Measurements from ENCODE around the gene C2orf76. TPM values are rescaled to one million over a fixed set of nuclear protein-coding genes. Genes with fewer than 3 reads are reported as not detected.
"Not testable (repeated sequence)": the region's sequence is repeated elsewhere in the genome, so short reads cannot be mapped to it uniquely, and the experiment has no call there.

The C2orf76 gene
- 10 to 100 TPM in 1 of 2 donors, 1 to 10 TPM in 1; 9.9 to 11.5 TPM for total RNA-seq
- long read RNA-seq, partial matches to known transcripts, result 0 of 1 reads
- long read RNA-seq, other reads (novel, unspliced or antisense), result 1 of 1 reads

- intact Hi-C loops (cut with DNase I), result no loop called here
- peak; percentile 98 to 99 for ATAC-seq
- peak; percentile 95 for DNase-seq
Measured at GRCh38 chr2:119366649-119367471, at the start of gene C2orf76, which contains the start of gene DBI. C2orf76 (minus strand) TSS chr2:119366834; CDS start chr2:119339959, 26,875 bp downstream. DBI (plus strand) TSS chr2:119366977; CDS start chr2:119367052, 75 bp downstream.

DNA sequence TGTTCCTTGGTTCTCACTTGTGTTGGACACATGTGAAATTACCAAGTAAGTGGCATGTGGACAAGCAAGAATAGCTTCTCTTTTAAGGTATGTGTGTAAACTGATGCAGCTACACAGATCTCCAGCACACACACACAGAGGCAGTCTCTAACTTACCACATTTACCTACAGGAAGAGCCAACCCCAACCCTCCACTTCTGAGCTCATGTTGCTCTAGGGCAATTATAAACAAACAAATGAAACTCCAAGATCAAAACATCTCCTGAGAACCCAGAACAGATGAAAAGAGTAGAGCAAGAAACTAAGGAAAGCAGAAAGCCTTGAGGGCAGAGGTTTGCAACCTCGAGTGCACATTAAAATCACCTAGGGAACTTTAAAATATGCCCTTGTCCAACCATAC is 49.0 kb upstream of the C2orf76 start:
- no peak for ATAC-seq
- no peak for DNase-seq
- intact Hi-C loops (cut with DNase I), result no loop called here

DNA sequence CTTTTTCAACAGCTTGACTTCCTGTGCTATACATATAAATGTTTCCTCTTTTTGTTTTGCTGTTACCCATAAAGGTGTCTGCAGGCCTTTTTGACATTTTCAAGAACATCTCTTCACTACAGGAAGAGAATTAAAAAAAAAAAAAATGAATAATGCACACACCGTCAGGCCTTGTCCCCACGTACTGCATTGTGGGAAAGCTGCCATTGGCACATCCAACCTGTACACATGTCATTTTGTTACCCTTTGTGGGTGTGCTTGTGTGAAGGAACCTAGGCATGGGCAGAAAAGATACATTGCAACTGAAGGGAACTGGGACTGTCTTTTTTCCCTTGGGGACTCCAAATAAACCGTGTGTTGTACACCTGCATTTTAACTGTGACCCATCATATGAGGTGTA is 48.3 kb upstream of the C2orf76 start:
- ATAC-seq (no peak), DNase-seq (no peak)
- intact Hi-C loops (cut with DNase I), result no loop called here

- intact Hi-C loops (cut with DNase I), result loop anchor here (5.0 kb wide), 3 partner anchors 68 to 253 kb away; no protein-coding TSS in a partner anchor
- ATAC-seq (no peak), DNase-seq (no peak)
Measured at GRCh38 chr2:119409506-119409905, 42.9 kb upstream of the C2orf76 start.

- DNase-seq (no peak), ATAC-seq (peak; percentile 30 to 46)
- intact Hi-C loops (cut with DNase I), result loop anchor here (5.0 kb wide), 3 partner anchors 69 to 254 kb away; no protein-coding TSS in a partner anchor
Measured at GRCh38 chr2:119408221-119408619, 41.6 kb upstream of the C2orf76 start.

DNA sequence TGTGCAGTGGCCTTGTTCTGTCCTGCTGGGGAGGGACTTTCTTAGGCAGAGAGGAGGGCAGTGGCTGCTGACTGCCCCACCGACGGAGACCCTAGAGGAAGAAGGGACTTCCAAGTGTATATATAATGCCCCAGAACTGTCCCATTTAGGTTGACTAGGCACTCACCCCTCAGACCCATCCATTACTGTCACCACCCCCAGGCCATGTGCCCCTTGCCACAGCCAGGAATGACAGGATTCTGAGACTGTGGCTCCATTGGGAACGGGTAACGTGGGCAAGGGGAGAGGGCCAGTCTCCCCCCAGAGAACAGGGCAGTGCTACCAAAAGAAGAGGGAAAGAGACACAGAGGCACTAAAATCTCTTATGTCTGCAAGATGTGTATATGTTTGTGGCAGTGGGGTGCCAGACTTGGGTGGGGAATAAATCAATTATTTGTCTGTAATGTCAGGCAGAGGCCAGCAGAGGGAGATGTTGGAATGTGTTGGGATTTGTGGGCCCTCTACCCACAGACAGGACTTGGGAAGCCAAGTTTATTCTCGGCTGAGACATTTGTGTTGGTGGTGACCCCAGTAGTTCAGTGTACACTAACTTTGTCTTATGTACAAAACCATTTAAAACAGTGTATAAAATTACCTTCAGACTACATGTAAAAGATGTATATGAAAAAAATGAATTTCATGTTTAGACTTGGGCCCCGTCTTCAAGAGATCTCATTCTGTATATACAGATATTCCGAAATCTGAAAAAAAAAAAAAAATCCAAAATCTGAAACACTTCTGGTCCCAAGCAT is 41.0 kb upstream of the C2orf76 start:
- intact Hi-C loops (cut with DNase I), result loop anchor here (1.0 to 5.0 kb wide), 4 partner anchors 69 to 255 kb away; no protein-coding TSS in a partner anchor
- no peak for DNase-seq

GRCh38 chr2:119405151-119405550 is 38.5 kb upstream of the C2orf76 start:
- no peak for ATAC-seq
- DNase-seq, result no peak
- intact Hi-C loops (cut with DNase I), result loop anchor here (5.0 kb wide), 3 partner anchors 72 to 257 kb away; no protein-coding TSS in a partner anchor

More for the DNA sequence above, 41.0 kb upstream of the C2orf76 start:
- ATAC-seq, result peak; percentile 79 to 81

DNA sequence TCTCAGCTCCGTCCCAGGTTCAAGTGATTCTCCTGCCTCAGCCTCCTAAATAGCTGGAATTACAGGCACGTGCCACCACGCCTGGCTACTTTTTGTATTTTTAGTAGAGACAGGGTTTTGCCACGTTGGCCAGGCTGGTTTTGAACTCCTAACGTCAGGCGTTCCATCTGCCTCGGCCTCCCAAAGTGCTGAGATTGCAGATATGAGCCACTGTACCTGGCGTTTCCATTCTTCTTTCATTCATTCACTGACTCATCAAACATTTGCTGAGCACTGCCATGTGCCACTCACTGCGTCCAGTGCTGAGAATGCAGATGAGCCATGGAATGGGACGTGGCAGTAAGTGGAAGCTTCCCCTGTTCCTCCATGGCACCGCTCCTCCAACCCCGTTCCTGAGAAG is 37.0 kb upstream of the C2orf76 start:
- DNase-seq; ATAC-seq; intact Hi-C loops (cut with DNase I): not testable (repeated sequence)

DNA sequence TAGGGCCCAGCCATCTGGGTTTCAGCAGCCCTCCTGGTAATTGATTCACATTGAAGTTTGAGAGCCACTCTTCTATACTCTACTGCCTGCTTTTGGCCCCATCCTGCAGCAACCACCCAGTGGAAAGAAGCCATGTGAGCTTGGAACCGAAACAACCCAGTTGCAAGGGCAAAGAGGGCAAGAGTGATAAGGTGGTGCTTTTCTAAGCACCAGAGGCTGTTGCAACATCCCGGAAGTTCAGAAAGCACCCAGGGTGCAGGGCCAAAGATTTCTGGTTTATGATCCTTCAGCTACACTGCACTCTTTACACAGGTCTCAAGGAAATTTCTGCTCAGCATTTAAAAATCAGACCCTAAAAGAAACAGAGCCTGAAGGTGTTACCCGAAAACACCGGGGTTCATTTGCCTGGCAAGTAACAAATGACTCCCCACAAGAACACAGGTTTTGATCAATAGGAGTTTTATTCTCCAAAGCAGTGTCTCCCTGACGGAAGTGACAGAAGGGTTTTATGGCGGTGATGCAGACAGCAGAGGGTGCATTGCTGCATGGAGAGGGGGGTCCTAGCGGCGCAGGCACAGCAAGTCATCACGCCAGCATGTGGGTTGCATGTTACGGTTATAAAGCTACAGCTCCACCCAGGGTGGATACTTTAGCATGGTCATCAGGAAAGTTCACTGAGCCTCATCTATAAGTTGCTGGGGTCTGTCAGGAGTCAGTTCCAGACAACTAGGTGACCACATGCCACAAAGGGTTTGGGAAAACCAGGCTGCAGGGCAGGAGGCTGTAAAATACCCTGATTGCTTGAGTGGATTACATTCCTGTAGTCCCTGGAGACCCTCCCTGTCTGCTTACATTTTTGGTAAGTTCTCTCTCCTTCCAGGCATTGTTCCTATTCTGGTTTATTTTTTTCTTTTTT is 36.3 kb upstream of the C2orf76 start:
- DNase-seq, result no peak
- ATAC-seq, result peak; percentile 69 to 84
- intact Hi-C loops (cut with DNase I), result no loop called here

DNA sequence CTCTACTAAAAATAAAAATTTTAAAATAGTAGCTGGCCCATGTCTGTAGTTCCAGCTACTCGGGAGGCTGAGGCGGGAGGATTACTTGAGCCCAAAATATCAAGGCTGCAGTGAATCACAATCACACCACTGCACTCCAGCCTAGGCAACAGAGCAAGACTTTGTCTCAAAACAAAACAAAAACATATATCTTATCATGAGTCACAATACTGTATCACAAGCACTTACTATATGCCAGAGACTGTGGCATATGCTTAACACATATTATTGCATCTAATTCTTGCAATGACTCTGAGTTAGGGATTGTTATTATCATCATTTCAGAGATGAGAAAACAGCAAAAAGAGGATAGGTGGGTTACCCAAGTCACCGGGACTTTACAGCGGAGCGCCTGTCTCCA is 35.5 kb upstream of the C2orf76 start:
- intact Hi-C loops (cut with DNase I), result no loop called here
- DNase-seq (no peak), ATAC-seq (no peak)

- no peak for DNase-seq
- ATAC-seq, result no peak
- intact Hi-C loops (cut with DNase I), result loop anchor here in 1 of 2 donors (5.0 kb wide), 1 partner anchor 85 kb away; no protein-coding TSS in a partner anchor
Measured at GRCh38 chr2:119397196-119397595, 30.6 kb upstream of the C2orf76 start.

GRCh38 chr2:119393971-119394748 is 27.5 kb upstream of the C2orf76 start:
- DNase-seq (no peak), ATAC-seq (no peak)
- intact Hi-C loops (cut with DNase I), result no loop called here

- DNase-seq (peak; percentile 70), ATAC-seq (peak; percentile 58 to 62)
- intact Hi-C loops (cut with DNase I), result no loop called here
Measured at GRCh38 chr2:119389615-119390306, 23.1 kb upstream of the C2orf76 start.

DNA sequence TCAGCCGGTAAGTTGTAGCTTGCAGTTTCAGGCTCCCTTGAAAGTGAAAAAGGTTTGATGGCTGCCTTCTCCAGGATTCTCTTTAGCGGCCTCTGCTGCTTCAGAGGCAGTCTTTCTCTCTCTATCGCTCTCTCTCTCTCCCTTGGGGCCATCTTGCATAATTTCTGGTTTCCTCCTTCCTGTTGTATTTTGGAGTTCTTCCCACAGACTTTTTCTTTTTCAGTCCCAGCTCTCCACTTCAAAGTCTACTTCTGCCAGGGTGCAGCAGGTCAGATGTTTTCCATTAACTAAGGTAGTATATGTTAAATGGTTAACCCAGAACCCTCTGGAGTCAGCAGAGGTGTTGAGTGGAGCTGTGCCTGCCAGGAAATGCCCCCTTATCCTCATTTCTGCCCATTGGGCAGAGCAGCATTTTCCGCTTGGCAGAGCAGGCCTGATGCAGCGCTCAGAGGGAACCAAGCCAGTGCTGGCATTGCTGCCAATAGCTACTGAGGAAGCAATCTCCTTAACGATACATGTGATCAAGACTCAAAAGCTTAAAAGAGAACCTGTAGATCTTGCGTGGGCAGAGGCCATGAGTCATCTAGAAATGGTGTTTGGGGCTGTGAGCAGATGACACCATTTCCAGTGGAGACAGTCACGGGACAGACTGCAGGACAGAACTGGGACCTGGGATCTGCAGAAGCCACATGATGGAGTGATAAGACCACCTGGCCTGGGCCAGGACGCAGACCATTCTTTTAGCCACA is 20.9 kb upstream of the C2orf76 start:
- peak; percentile 86 for ATAC-seq
- intact Hi-C loops (cut with DNase I), result no loop called here
- peak; percentile 78 for DNase-seq

- ATAC-seq (no peak), DNase-seq (no peak)
- intact Hi-C loops (cut with DNase I), result no loop called here
Measured at GRCh38 chr2:119385466-119385865, 18.8 kb upstream of the C2orf76 start.

DNA sequence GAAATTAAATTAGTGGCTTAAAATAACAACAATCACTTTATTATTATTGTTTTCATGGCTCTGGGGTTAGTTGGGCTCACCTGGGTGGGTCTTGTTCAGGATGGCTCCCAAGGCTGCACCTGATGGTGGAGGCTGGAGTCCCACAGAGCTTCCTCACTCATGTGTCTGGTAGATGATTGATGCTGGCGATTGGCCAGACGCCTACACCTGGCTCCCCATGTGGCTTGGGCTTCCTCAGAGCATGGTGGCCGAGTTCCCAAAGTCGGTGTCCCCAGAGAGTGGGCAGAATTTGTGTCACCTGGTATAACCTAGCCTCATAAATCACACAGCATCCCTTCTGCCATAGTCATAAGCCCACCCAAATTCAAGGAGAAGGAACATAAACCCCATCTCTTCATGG is 18.3 kb upstream of the C2orf76 start:
- ATAC-seq, result no peak
- intact Hi-C loops (cut with DNase I), result no loop called here

More for the DNA sequence above, 18.3 kb upstream of the C2orf76 start:
- DNase-seq, result no peak

All from left cardiac atrium (tissue), 4 donors.